Peyer's patch (tissue), 4 donors: ENCODE data around the gene RNF31. TPM values are rescaled to one million over a fixed set of nuclear protein-coding genes. Genes with fewer than 3 reads are reported as not detected.

ENCODE experiments used
- DNase-seq, 3 donors: peaks; one replicate each; pipeline ENCODE4 v3.0.0-alpha.2; 2017 to 2019
- H3K27ac ChIP-seq, 4 donors: fragments of 200-600 bp; sonication (generic); one replicate each; pipeline ENCODE4 v1.5.1; 2016 to 2019
- H3K27me3 ChIP-seq, 2 donors: fragments of 200-600 bp; sonication (generic); one replicate each; pipeline ENCODE4 v1.5.1; 2019
- H3K36me3 ChIP-seq, 3 donors: fragments of 200-600 bp; sonication (generic); one replicate each; pipeline ENCODE4 v1.5.1; 2016 to 2019
- H3K4me1 ChIP-seq, 4 donors: fragments of 200-600 bp; sonication (generic); one replicate each; pipeline ENCODE4 v1.5.1; 2016 to 2019
- H3K4me3 ChIP-seq, 4 donors: fragments of 200-600 bp; sonication (generic); 1 replicate in 3 of 4; 2 replicates in 1 of 4; pipeline ENCODE4 v1.5.1; 2016 to 2019; ENCODE audit warnings: mild to moderate bottlenecking in 1 of 4
- H3K9me3 ChIP-seq, 4 donors: fragments of 200-600 bp; sonication (generic); one replicate each; pipeline ENCODE4 v1.5.1; 2016 to 2019; ENCODE audit warnings: mild to moderate bottlenecking in 1 of 4
- POLR2A ChIP-seq, 2 donors: fragments of 450-650 bp; IDR thresholded peaks; one replicate each; pipeline ENCODE4 v1.5.1; 2017; ENCODE audit warnings: antibody characterized with exemption in 2 of 2, mild to moderate bottlenecking in 2 of 2, moderate library complexity in 2 of 2
- total RNA-seq, 4 donors: library from RNA; depleted of rRNA; stranded (reverse); fragments of >200 nt; gene quantifications; one replicate each; pipeline ENCODE4 v1.1.0, GENCODE V29; 2016
- TF ChIP-seq, protein P1 (sequence below), 6 experiments: fragments of 450-650 bp in 4 of 6; fragments of 200-600 bp in 2 of 6; sonication (generic) in 1 of 6; IDR thresholded peaks; one replicate each; pipeline ENCODE4 v1.5.1; 2017 to 2019; ENCODE audit warnings: antibody characterized with exemption in 6 of 6, mild to moderate bottlenecking in 3 of 6, moderate library complexity in 1 of 6

The RNF31 gene
- total RNA-seq, 4 donors from 2014 or later: 46.4 to 90.8 (median 71.1) TPM

DNA sequence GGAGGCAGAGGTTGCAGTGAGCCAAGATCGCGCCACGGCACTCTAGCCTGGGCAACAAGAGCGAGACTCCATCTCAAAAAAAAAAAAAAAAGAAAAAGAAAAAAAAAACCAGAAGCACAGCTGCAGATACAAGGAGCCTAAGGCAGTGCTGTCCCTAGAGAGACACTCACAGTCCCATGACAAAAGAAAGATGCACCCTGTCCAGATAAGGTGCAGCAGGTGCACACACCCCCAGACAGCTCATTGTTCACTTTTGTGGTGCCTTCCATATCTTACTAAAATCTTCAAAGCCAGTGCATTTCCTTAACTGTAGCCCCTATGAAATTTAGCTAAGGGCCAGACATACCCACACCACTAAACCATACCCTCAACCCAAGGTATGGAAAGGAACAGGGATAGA is 24.9 kb upstream of the RNF31 start:
- Histone ChIP-seq H3K36me3 (peaks cover 0 to 73% (median 3%) of the 10 kb centered on the region in 3 donors), H3K27me3 (no peaks in the 10 kb centered on the region), H3K27ac (peak overlapping the region in 1 of 4 donors; percentile 31), H3K4me3 (no peak overlapping the region), H3K4me1 (peaks cover 0 to under 1% (median 0%) of the 10 kb centered on the region in 4 donors), H3K9me3 (no peaks in the 10 kb centered on the region)
- no peak for TF ChIP-seq POLR2A (IDR thresholded peaks at IDR 0.05)
- TF ChIP-seq, protein P1, sequence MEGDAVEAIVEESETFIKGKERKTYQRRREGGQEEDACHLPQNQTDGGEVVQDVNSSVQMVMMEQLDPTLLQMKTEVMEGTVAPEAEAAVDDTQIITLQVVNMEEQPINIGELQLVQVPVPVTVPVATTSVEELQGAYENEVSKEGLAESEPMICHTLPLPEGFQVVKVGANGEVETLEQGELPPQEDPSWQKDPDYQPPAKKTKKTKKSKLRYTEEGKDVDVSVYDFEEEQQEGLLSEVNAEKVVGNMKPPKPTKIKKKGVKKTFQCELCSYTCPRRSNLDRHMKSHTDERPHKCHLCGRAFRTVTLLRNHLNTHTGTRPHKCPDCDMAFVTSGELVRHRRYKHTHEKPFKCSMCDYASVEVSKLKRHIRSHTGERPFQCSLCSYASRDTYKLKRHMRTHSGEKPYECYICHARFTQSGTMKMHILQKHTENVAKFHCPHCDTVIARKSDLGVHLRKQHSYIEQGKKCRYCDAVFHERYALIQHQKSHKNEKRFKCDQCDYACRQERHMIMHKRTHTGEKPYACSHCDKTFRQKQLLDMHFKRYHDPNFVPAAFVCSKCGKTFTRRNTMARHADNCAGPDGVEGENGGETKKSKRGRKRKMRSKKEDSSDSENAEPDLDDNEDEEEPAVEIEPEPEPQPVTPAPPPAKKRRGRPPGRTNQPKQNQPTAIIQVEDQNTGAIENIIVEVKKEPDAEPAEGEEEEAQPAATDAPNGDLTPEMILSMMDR (IDR thresholded peaks at IDR 0.05): no peak
- DNase-seq: no peak

DNA sequence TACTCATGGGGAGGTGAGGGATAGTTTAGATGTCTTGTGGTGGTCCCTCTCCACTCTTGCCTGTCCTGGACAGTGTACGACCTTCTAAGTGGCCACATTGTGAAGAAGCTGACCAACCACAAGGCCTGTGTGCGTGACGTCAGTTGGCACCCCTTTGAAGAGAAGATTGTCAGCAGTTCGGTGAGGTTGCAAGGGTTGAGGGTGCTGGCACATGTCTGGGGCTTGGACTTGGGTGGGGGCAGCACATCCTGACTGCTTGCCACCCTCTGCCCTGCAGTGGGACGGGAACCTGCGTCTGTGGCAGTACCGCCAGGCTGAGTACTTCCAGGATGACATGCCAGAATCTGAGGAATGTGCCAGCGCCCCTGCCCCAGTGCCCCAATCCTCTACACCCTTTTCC is 24.4 kb upstream of the RNF31 start:
- Histone ChIP-seq H3K27me3 (no peaks in the 10 kb centered on the region), H3K36me3 (peaks cover 0 to 68% (median 3%) of the 10 kb centered on the region in 3 donors), H3K9me3 (no peaks in the 10 kb centered on the region), H3K27ac (peak overlapping the region in 1 of 4 donors; percentile 18), H3K4me3 (no peak overlapping the region), H3K4me1 (no peaks in the 10 kb centered on the region)
- no peak for DNase-seq
- no peak for TF ChIP-seq POLR2A (IDR thresholded peaks at IDR 0.05)
- TF ChIP-seq, protein P1 (IDR thresholded peaks at IDR 0.05): no peak

DNA sequence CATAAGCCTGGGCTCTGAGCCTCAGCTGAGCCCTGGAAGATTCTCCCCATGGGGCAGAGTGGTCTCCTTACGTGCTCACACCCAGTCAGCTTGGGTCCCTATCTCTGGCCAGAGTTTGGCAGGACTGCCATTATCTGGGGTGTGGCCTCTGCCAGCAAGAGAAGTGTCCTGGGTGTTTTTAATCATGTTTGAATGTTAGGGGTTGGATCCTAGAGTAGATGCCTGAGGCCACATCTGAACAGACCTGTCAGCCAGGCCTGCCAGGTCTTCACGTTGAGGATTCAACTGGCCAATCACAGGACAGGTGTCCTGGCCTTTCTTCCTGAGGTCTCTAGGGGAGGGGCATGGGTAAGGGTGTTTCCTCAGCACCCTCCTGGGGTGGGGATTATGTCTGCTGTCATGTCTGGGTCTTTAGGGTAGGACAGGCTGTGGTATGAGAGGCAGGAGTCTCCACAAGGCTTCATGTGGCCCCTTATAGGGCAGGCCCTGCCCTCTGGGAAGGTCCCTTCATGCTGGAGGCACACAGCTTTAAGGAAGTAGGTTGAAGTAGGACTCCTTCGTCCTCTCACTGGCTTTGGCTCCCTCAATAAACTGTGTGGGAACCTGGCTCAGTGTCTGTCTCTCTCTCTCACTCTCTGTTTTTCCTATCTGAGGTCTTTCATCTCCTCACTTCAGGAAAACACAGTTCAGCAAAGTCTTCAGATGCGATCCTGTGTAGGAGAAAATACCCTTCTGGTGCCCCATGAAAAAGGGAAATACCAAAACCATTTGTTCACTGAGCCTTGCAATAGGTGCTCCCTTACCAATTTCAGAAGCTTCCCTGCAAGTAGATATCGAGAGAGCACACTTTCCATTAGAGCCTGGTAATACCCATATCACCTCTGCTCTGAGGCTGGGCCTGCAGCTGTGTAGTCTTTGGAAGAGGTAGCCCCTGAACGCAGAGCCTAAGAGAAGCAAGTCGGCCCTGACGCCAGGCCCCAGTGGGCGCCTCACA is 23.6 kb upstream of the RNF31 start:
- no peaks in the 10 kb centered on the region for H3K9me3 ChIP-seq
- no peak for DNase-seq
- TF ChIP-seq POLR2A (IDR thresholded peaks at IDR 0.05): no peak
- TF ChIP-seq, protein P1 (IDR thresholded peaks at IDR 0.05): no peak
- H3K4me1 ChIP-seq: no peaks in the 10 kb centered on the region
- H3K27ac ChIP-seq: peak overlapping the region in 1 of 4 donors; percentile 52
- no peaks in the 10 kb centered on the region for H3K27me3 ChIP-seq
- H3K4me3 ChIP-seq: no peak overlapping the region
- peaks cover 0 to 60% (median 3%) of the 10 kb centered on the region in 3 donors for H3K36me3 ChIP-seq

DNA sequence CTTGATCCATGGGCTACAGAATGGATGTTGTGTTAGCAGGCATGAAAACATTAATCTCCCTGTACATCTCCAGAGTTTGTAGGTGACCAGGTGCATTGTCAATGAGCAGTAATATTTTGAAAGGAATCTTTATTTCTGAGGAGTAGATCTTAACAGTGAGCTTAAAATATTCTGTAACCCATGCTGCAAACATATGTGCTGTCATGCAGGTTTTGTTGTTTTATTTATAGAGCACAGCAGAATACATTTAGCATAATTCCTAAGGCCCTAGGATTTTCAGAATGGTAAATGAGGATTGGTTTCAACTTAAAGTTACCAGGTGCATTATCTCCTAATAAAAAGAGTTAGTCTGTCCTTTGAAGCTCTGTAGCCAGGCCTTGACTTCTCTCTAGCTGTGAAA is 20.4 kb upstream of the RNF31 start:
- Histone ChIP-seq H3K4me1 (no peaks in the 10 kb centered on the region), H3K27ac (no peak overlapping the region), H3K9me3 (no peaks in the 10 kb centered on the region), H3K27me3 (no peaks in the 10 kb centered on the region), H3K4me3 (no peak overlapping the region), H3K36me3 (peaks cover 0 to 27% (median 0%) of the 10 kb centered on the region in 3 donors)
- no peak for TF ChIP-seq POLR2A (IDR thresholded peaks at IDR 0.05)
- TF ChIP-seq, protein P1 (IDR thresholded peaks at IDR 0.05): no peak
- no peak for DNase-seq

DNA sequence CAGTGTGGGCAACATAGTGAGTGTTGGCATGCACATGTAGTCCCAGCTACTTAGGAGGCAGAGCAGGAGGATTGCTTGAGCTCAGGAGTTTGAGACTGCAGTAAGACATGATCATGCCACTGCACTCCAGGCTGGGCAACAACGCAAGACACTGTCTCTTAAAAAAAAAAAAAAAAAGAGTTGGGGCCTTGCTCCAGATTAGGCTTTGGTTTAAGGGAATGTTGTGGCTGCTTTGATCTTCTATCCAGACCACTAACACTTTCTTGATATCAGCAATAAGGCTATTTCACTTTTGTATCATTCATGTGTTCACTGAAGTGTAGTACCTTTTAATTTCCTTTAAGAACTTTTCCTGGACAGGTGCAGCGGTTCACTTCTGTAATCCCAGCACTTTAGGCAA is 19.6 kb upstream of the RNF31 start:
- no peaks in the 10 kb centered on the region for H3K9me3 ChIP-seq
- TF ChIP-seq, protein P1 (IDR thresholded peaks at IDR 0.05): no peak

More for the DNA sequence above, 19.6 kb upstream of the RNF31 start:
- Histone ChIP-seq H3K4me3 (no peak overlapping the region), H3K36me3 (peaks cover 0 to 20% (median 0%) of the 10 kb centered on the region in 3 donors), H3K4me1 (peaks cover 0 to 3% (median 0%) of the 10 kb centered on the region in 4 donors), H3K27ac (no peak overlapping the region), H3K27me3 (no peaks in the 10 kb centered on the region)
- no peak for DNase-seq
